ENCODE results near the gene HBG1.

GRCh38 chr11:5298451-5298850 is 48.8 kb upstream of the HBG1 start:
- TF ChIP-seq POLR2A (IDR thresholded peaks at IDR 0.05; ENCODE audit: control extremely low read depth in 1 of 2, low read depth in 2 of 2, low read length in 2 of 2) (no peak), BCL11A (IDR thresholded peaks at IDR 0.05; ENCODE audit: low read depth in 2 of 2, low read length in 2 of 2) (no peak), SRF (IDR thresholded peaks at IDR 0.05; ENCODE audit: low read depth, low read length) (no peak), EZH2 (IDR thresholded peaks at IDR 0.05; ENCODE audit: low read depth, low read length, severe bottlenecking) (no peak), RFX5 (IDR thresholded peaks at IDR 0.05; ENCODE audit: borderline replicate concordance, low read depth, low read length) (no peak), CBX8 (IDR thresholded peaks at IDR 0.05; ENCODE audit: borderline replicate concordance, low read depth, low read length) (no peak), ASH2L (IDR thresholded peaks at IDR 0.05; ENCODE audit: low read length) (no peak), TAF1 (IDR thresholded peaks at IDR 0.05; ENCODE audit: low read depth, low read length) (no peak), EP300 (IDR thresholded peaks at IDR 0.05; ENCODE audit: borderline replicate concordance in 1 of 2, low read depth in 2 of 2, low read length in 2 of 2) (no peak), POLR2AphosphoS5 (IDR thresholded peaks at IDR 0.05; ENCODE audit: low read depth, low read length) (no peak)
- TF ChIP-seq, protein P1, sequence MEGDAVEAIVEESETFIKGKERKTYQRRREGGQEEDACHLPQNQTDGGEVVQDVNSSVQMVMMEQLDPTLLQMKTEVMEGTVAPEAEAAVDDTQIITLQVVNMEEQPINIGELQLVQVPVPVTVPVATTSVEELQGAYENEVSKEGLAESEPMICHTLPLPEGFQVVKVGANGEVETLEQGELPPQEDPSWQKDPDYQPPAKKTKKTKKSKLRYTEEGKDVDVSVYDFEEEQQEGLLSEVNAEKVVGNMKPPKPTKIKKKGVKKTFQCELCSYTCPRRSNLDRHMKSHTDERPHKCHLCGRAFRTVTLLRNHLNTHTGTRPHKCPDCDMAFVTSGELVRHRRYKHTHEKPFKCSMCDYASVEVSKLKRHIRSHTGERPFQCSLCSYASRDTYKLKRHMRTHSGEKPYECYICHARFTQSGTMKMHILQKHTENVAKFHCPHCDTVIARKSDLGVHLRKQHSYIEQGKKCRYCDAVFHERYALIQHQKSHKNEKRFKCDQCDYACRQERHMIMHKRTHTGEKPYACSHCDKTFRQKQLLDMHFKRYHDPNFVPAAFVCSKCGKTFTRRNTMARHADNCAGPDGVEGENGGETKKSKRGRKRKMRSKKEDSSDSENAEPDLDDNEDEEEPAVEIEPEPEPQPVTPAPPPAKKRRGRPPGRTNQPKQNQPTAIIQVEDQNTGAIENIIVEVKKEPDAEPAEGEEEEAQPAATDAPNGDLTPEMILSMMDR (IDR thresholded peaks at IDR 0.05; ENCODE audit: control extremely low read depth in 1 of 3, insufficient read depth in 1 of 3, low read depth in 1 of 3, low read length in 3 of 3): no peak

Measured in H1 (cell line).